Measurements from ENCODE around the gene UHRF1. TPM values are rescaled to one million over a fixed set of nuclear protein-coding genes. Genes with fewer than 3 reads are reported as not detected.

Gene UHRF1
- total and polyA plus RNA-seq, 2 of the 4 experiments (the other 2 are of a cell fraction) = 47.4 to 57.4 TPM

DNA sequence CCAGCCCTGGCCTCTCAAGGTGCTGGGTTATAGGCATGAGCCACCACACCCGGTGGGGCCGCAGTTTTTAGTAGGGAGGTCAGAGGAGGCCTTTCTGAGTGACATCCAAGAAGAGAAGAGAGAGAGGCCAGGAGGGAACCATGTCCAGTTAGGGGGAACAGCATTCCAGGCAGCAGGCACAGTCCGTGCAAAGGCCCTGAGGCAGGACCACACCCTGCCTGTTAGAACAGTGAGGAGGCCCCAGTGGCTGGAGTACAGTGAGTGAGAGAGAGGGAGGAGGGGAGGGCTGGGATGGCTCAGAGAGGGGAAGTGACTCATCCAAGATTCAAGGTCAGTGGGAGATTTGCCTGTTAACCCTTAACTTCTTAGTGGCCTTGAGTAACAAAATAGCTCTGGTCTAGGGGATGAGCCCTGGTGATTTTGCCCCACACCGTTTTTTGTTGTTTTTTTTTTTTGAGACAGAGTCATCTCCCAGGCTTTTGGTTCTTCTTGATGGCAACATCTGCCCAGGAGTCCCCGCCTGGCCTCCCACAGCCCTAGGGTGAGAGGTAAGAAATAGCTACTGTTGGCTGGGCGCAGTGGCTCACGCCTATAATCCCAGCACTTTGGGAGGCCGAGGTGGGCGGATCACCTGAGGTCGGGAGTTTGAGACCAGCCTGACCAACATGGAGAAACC lies 39.1 kb upstream of the UHRF1 start:
- POLR2A ChIA-PET (ENCODE audit: unreplicated experiment) = interaction anchor here (0.6 to 1.5 kb wide), 3 partner anchors 11 to 151 kb away, joined by 3 to 10 read pairs (median 3); no protein-coding TSS in a partner anchor
- Histone ChIP-seq H3K9ac (ENCODE audit: low read depth, low read length) (no peak overlapping the region), H3K36me3 (ENCODE audit: control insufficient read depth, insufficient read depth, low read length) (no peaks in the 10 kb centered on the region), H4K91ac (ENCODE audit: insufficient read depth, low read depth, low read length) (peak overlapping the region; percentile 91), H2BK15ac (ENCODE audit: low read depth, low read length) (peak overlapping the region; percentile 88; the same call in 2 of the 3 replicates), H3K4me1 (ENCODE audit: control insufficient read depth, insufficient read depth, low read length) (no peaks in the 10 kb centered on the region), H3K56ac (ENCODE audit: extremely low read depth, insufficient read depth, low read length) (no peak overlapping the region), H4K5ac (ENCODE audit: low read depth, low read length) (peak overlapping the region; percentile 31), H3K14ac (replicated peaks; ENCODE audit: low read depth, low read length) (peak overlapping the region; percentile 65), H3K4me2 (ENCODE audit: low read depth, low read length) (no peak overlapping the region), H3K18ac (ENCODE audit: low read depth, low read length) (peak overlapping the region; percentile 7), H3K27ac (ENCODE audit: insufficient read depth, low read length) (peak overlapping the region; percentile 69), H2AFZ (replicated peaks; ENCODE audit: low read length, poor library complexity) (peak overlapping the region; percentile 83), H3K23ac (ENCODE audit: low read depth, low read length) (0 out of 2 replicates have a peak overlapping the region, but pooled peaks have one; percentile 26), H3K9me3 (ENCODE audit: control insufficient read depth, insufficient read depth, low read length) (no peaks in the 10 kb centered on the region), H2BK5ac (ENCODE audit: low read depth, low read length, poor library complexity, severe bottlenecking) (peak overlapping the region; percentile 74), H4K20me1 (ENCODE audit: insufficient read depth, low read length) (peaks cover 13% of the 10 kb centered on the region), H3K79me1 (ENCODE audit: low read depth in 1 of 2, low read length in 2 of 2) (peaks cover 6 to 30% of the 10 kb centered on the region in 2 experiments; a peak in 3 of 4 replicates), H3K4me3 (ENCODE audit: insufficient read depth, low read depth, low read length) (no peak overlapping the region), H2BK20ac (ENCODE audit: low read depth, low read length) (peak overlapping the region; percentile 65), H4K8ac (ENCODE audit: low read depth in 2 of 2, low read length in 2 of 2) (peak overlapping the region; percentile 1 to 74; a peak in 2 of 4 replicates), H3K9me1 (ENCODE audit: insufficient read depth, low read length) (peaks cover 6% of the 10 kb centered on the region; the same call in 1 of the 2 replicates), H3K27me3 (ENCODE audit: control insufficient read depth, insufficient read depth, low read length) (no peaks in the 10 kb centered on the region), H2AK9ac (replicated peaks; ENCODE audit: low read depth, low read length, poor library complexity) (peak overlapping the region; percentile 93), H2AK5ac (ENCODE audit: low read depth, low read length) (peak overlapping the region; percentile 84), H3K4ac (ENCODE audit: low read depth, low read length) (peak overlapping the region; percentile 81), H2BK120ac (ENCODE audit: low read depth, low read length) (peak overlapping the region; percentile 82)
- 42% methylated on average over 2 of the region's 10 CpGs; no CpG with 5 or more reads in 1 of the 2 experiments for WGBS, 2 experiments (ENCODE audit: extremely low coverage in 2 of 2, insufficient read length in 1 of 2)
- TF ChIP-seq RCOR1 (IDR thresholded peaks at IDR 0.05; ENCODE audit: insufficient replicate concordance, low read length) = peak; percentile 96
- no peak for TF ChIP-seq MXI1 (IDR thresholded peaks at IDR 0.05; ENCODE audit: borderline replicate concordance, low read depth, low read length)
- no peak for TF ChIP-seq POLR2A (IDR thresholded peaks at IDR 0.05; ENCODE audit: low read depth, low read length)
- TF ChIP-seq FOS (IDR thresholded peaks at IDR 0.05; ENCODE audit: low read depth, low read length) = peak; percentile 94
- peak; percentile 77 for TF ChIP-seq MAZ (IDR thresholded peaks at IDR 0.05; ENCODE audit: borderline replicate concordance, low read depth, low read length)
- peak; percentile 7; the same call in 1 of the 2 replicates for TF ChIP-seq BHLHE40 (IDR thresholded peaks at IDR 0.05; ENCODE audit: low read depth, low read length)
- in situ Hi-C loops (cut with MboI; ENCODE audit: low sequenced_read_pairs) (loop anchor here (5.0 kb wide), 2 partner anchors 42 to 162 kb away; no protein-coding TSS in a partner anchor), intact Hi-C loops (cut with micrococcal nuclease) (no loop called here), dilution Hi-C loops (cut with HindIII; ENCODE audit: low sequenced_read_pairs, unreplicated experiment) (no loop called here)
- DNase-seq = peak; percentile 92
- BruUV-seq (replicated peaks) = no TSS peak
- CTCF ChIA-PET = interaction anchor here (0.7 kb wide), 1 partner anchor 41 kb away, joined by 4 read pairs; no protein-coding TSS in a partner anchor
- peak; percentile 62 for ATAC-seq (ENCODE audit: low read depth)
